Activated CD4-positive, alpha-beta T cell treated with anti-CD3 and anti-CD28 coated beads, Interleukin-2, amount 10 ng/mL, durations not matched to agents 7 days and 5 days (primary cell): ENCODE data around the gene ABI3BP. TPM values are rescaled to one million over a fixed set of nuclear protein-coding genes. Genes with fewer than 3 reads are reported as not detected.

Source experiments
- CTCF ChIA-PET: fragments of 350-600 bp; sonication (Branson Sonifier 250); formaldehyde crosslinking; loops from one replicate; lab custom pipeline; 2021; ENCODE audit warnings: antibody characterized with exemption; lab: Charles Lee
- POLR2A ChIA-PET: fragments of 350-600 bp; sonication (Branson Sonifier 250); formaldehyde crosslinking; loops from one replicate; lab custom pipeline; 2021; ENCODE audit warnings: antibody characterized with exemption; lab: Charles Lee
- DNase-seq: peaks from one replicate; pipeline ENCODE4 v3.0.0-alpha.2; 2020
- H3K27ac Mint-ChIP-seq: one replicate; pipeline ENCODE4 v1.8.0; 2021; ENCODE audit warnings: mild to moderate bottlenecking, moderate library complexity, mixed read lengths
- H3K27me3 Mint-ChIP-seq: one replicate; pipeline ENCODE4 v1.8.0; 2021; ENCODE audit warnings: mixed read lengths
- H3K36me3 Mint-ChIP-seq: one replicate; pipeline ENCODE4 v1.8.0; 2021; ENCODE audit warnings: low read depth, mixed read lengths
- H3K4me1 Mint-ChIP-seq: one replicate; pipeline ENCODE4 v1.8.0; 2021; ENCODE audit warnings: mixed read lengths
- H3K4me3 Mint-ChIP-seq: one replicate; pipeline ENCODE4 v1.8.0; 2021; ENCODE audit warnings: mild to moderate bottlenecking, moderate library complexity, mixed read lengths
- H3K9me3 Mint-ChIP-seq: one replicate; pipeline ENCODE4 v1.8.0; 2021; ENCODE audit warnings: mixed read lengths
- total RNA-seq, 2 experiments: library from RNA; stranded (reverse); gene quantifications; one replicate each; pipeline ENCODE4 v1.2.3, GENCODE V29; 2021

The ABI3BP gene, protein sequence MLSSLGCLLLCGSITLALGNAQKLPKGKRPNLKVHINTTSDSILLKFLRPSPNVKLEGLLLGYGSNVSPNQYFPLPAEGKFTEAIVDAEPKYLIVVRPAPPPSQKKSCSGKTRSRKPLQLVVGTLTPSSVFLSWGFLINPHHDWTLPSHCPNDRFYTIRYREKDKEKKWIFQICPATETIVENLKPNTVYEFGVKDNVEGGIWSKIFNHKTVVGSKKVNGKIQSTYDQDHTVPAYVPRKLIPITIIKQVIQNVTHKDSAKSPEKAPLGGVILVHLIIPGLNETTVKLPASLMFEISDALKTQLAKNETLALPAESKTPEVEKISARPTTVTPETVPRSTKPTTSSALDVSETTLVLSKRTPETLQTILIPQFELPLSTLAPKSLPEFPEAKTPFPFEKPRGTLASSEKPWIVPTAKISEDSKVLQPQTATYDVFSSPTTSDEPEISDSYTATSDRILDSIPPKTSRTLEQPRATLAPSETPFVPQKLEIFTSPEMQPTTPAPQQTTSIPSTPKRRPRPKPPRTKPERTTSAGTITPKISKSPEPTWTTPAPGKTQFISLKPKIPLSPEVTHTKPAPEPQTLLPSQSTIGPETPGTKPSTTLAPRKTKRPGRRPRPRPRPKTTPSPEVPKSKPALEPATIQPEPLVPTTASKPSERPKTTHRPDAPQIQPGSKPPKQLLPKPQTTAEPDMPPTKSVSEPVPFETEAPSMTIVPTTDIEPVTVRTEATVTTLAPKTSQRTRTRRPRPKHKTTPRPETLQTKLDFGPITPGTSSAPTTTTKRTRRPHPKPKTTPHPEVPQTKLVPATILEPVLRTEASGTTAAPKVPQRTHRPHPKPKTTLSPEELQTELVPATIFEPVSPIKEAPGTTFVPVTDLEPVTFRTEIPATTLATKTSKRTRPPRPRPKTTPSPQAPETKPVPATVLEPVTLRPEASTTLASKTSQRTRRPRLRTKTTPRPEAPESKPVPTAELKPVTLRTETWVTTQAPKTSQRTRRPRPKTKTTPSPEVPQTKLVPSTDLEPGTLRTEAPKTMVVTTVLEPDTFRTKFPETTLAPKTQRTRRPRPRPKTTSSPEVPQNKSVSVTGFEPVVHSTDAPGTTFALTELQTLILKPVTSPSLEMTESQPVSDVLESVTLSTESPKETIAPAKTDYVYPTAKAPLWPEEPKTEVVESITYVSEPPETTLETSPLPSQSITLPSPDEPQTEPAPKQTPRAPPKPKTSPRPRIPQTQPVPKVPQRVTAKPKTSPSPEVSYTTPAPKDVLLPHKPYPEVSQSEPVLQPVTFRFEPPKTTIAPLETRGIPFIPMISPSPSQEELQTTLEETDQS (N-terminal part only)
- total RNA-seq: not detected

DNA sequence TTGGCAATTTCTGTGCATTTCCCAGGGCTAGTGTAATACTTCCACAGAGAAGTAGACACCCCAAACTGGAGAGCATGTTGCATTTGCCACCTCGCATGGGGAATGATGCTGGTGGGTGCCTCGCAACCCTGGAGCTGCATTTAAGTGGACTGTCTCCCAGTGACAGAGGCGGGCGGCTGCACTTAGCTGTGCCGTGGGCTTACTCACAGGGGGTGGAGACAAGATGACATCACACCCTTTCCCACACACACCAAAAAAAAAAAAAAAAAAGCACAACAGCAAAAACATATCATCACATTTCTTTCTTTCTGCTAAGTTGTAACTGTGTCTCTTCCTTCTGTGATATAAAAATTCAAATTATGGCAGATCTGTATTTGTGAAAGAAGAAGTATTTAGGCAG, at the start of gene ABI3BP:
Gene ABI3BP (minus strand): TSS at position 113 of the 400 bp plus-strand sequence. CDS start 37 bp downstream, at position 76.
- Mint-ChIP-seq H3K27ac (no peak within 1 kb of the TSS), H3K4me3 (no peak within 1 kb of the TSS), H3K36me3 (no peaks in the 10 kb centered on the region), H3K27me3 (peaks cover 15% of the 10 kb centered on the region), H3K9me3 (no peaks in the 10 kb centered on the region), H3K4me1 (no peaks in the 10 kb centered on the region)
- CTCF ChIA-PET: no interaction called here
- no peak for DNase-seq
- POLR2A ChIA-PET: no interaction called here

DNA sequence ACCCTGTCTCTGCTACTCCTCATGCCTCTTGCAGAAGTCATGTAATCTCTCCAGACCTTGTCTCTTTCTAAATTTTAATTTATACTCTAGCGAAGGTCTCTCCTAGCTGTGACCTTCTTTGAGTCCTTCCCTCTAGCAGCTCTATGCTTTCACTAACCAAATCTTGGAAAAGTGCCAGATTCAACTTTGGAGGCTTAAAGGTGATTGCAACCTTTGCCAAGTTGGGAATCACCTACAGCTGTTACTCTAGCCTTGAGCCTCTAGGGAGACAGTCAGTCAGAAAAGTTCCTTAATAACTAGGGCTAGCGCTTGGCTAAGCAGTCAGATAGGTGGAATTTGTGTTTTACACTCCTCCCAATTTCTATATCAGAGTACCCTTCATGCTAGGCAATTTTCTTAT, 46.1 kb upstream of the ABI3BP start:
- Mint-ChIP-seq H3K9me3 (peaks cover 2% of the 10 kb centered on the region), H3K27me3 (peaks cover 2% of the 10 kb centered on the region), H3K4me3 (no peak overlapping the region), H3K36me3 (no peaks in the 10 kb centered on the region), H3K4me1 (no peaks in the 10 kb centered on the region), H3K27ac (no peak overlapping the region)
- CTCF ChIA-PET: no interaction called here
- POLR2A ChIA-PET: no interaction called here
- DNase-seq: no peak

DNA sequence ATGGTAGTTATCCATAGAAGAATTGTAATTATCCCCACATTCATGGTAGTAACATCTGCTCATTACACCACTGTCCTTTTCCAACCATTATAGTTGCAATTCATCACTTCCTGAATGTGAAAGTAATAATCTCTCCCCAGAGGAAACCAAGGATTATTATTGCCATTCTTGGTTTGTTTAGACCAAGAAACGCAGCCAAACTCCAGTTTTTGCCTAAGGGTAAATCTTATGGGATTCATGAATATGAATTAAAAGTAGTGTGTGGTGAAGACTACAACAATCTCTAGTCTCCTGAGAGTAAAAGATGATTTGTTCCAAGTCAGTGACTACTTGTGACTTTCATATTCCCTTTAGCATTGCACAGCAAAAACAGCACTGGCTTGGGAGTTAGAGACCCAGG, 45.7 kb upstream of the ABI3BP start:
- H3K4me1 Mint-ChIP-seq: no peaks in the 10 kb centered on the region
- no peak for DNase-seq
- ChIA-PET CTCF (no interaction called here), POLR2A (no interaction called here)
- H3K4me3 Mint-ChIP-seq: no peak overlapping the region
- peaks cover 2% of the 10 kb centered on the region for H3K9me3 Mint-ChIP-seq
- H3K36me3 Mint-ChIP-seq: no peaks in the 10 kb centered on the region
- H3K27ac Mint-ChIP-seq: no peak overlapping the region
- peaks cover 2% of the 10 kb centered on the region for H3K27me3 Mint-ChIP-seq

DNA sequence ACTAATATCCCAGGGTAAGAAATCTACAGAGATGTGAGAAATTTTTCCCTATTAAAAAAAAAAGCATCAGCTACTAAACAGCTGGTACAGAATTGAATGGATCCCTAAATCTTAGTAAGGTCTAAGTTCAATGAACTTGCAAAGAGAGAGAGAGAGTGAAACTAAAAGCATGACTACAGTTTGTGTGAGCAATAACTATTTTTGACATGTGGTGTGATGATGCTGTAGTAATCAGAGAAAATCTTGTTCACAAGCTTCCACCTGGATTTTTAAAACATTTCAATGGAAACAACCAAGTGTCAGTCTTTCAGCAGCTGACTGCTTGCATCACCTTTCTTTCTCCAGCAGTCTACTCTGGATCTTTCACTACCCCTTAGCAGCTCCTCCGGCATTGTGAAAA, 45.2 kb upstream of the ABI3BP start:
- H3K27ac Mint-ChIP-seq: no peak overlapping the region
- H3K27me3 Mint-ChIP-seq: peaks cover 2% of the 10 kb centered on the region
- ChIA-PET CTCF (no interaction called here), POLR2A (no interaction called here)
- H3K36me3 Mint-ChIP-seq: no peaks in the 10 kb centered on the region
- peaks cover 2% of the 10 kb centered on the region for H3K9me3 Mint-ChIP-seq
- no peak for DNase-seq
- no peak overlapping the region for H3K4me3 Mint-ChIP-seq
- H3K4me1 Mint-ChIP-seq: no peaks in the 10 kb centered on the region

DNA sequence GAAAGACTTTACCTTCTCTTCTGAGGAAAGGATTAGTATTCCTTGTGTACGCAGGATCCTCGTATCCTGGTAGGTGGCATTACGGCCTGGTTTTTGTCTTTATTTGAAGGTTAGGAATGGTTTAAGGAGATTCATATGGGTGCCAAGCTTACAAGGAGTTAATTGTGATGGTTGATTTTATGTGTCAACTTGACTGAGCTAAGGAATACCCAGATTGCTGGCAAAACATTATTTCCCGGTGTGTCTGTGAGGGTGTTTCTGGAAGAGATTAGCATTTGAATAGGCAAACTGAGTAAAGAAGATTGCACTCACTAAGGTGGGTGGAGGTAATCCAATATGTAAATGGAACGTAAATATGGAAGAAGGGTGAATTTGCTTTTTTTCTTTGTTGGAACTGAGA, 44.4 kb upstream of the ABI3BP start:
- H3K27ac Mint-ChIP-seq: no peak overlapping the region
- no peaks in the 10 kb centered on the region for H3K36me3 Mint-ChIP-seq
- ChIA-PET CTCF (no interaction called here), POLR2A (no interaction called here)
- DNase-seq: no peak
- H3K9me3 Mint-ChIP-seq: peaks cover 2% of the 10 kb centered on the region
- H3K4me1 Mint-ChIP-seq: no peaks in the 10 kb centered on the region
- no peak overlapping the region for H3K4me3 Mint-ChIP-seq
- peaks cover 2% of the 10 kb centered on the region for H3K27me3 Mint-ChIP-seq

DNA sequence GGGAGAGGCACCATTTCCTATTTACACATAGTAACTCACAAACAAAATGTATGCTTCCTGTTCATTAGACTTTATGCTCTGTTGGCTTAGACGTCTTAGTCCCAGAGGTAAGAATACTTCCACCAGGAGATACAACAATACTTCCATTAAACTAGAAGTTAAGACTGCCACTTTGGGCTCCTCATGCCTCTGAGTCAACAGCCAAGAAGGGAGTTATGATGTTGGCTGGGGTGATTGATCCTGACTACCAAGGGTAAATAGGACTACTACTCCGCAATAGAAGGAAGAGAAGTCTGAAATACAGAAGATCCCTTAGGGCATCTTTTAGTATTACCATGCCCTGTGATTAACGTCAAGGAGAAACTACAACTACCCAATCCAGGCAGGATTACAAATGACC, 43.5 kb upstream of the ABI3BP start:
- Mint-ChIP-seq H3K27me3 (no peaks in the 10 kb centered on the region), H3K27ac (no peak overlapping the region), H3K9me3 (peaks cover 4% of the 10 kb centered on the region), H3K4me1 (no peaks in the 10 kb centered on the region), H3K4me3 (no peak overlapping the region), H3K36me3 (no peaks in the 10 kb centered on the region)
- no peak for DNase-seq
- ChIA-PET CTCF (no interaction called here), POLR2A (no interaction called here)

DNA sequence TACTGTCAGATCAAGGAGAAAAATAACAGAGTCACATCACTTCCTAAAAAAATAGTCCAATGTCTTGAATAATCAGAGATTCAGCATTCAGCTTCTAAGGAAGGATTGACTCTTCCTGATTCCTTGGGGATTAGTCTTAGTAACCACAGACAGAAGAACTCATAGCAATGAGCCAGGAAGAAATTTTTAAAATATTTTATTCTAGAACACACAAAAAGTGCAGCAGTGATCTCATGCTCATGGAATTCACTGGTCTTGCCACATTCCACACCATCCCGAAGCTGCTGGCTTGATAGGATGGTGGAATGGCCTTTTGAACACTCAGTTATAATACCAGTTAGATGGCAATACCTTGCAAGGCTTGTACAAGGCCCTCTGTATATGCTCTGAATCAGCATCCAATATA, 43.0 kb upstream of the ABI3BP start:
- Mint-ChIP-seq H3K9me3 (peaks cover 6% of the 10 kb centered on the region), H3K4me3 (no peak overlapping the region), H3K27ac (no peak overlapping the region), H3K36me3 (no peaks in the 10 kb centered on the region), H3K27me3 (no peaks in the 10 kb centered on the region), H3K4me1 (no peaks in the 10 kb centered on the region)
- no peak for DNase-seq
- ChIA-PET CTCF (no interaction called here), POLR2A (no interaction called here)

DNA sequence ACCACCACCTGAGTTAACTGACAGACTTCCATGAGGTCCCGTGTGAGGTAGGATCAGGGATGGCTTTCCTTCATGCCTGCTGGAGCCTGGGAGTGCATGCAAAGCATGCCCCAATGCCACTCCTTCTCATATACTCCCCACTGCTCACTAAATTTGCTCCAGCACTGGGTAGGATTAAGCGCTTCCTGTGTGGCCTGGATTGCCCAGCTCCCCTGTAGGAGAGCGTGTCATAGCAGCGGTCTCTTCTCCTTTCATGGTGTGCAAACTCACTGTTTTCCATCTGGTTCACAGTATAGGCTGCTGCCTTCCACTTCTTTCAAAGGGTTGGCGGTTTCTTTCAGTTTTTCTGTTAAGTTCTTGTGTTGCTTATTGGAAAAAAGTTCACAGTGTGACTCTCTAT, 34.1 kb upstream of the ABI3BP start:
- Mint-ChIP-seq H3K36me3 (no peaks in the 10 kb centered on the region), H3K4me3 (no peak overlapping the region), H3K4me1 (no peaks in the 10 kb centered on the region), H3K9me3 (peaks cover 3% of the 10 kb centered on the region), H3K27ac (no peak overlapping the region), H3K27me3 (peaks cover 3% of the 10 kb centered on the region)
- no peak for DNase-seq
- POLR2A ChIA-PET: no interaction called here
- CTCF ChIA-PET: no interaction called here

DNA sequence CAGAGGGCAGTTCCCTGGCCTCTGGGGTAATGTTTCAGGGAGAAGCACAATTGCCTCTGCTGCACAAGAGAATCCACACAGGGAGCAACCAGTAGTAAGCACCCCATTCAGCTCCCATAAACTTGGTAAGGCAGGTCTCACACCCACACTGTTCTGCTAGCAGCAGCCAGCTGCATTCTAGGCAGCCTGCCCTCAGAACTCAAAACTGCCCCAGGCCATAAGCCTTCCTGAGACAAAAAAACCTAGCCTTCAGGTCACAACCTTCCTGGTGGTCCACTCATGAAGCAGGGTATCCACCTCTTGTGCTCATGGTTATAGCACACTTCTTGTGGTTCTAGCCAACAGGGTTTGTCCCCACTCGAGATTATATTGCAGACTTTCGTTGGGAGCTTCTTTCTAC, 33.7 kb upstream of the ABI3BP start:
- H3K27ac Mint-ChIP-seq: no peak overlapping the region
- H3K4me3 Mint-ChIP-seq: no peak overlapping the region
- no peak for DNase-seq
- ChIA-PET POLR2A (no interaction called here), CTCF (no interaction called here)
- no peaks in the 10 kb centered on the region for H3K4me1 Mint-ChIP-seq
- peaks cover 3% of the 10 kb centered on the region for H3K27me3 Mint-ChIP-seq
- peaks cover 3% of the 10 kb centered on the region for H3K9me3 Mint-ChIP-seq
- H3K36me3 Mint-ChIP-seq: no peaks in the 10 kb centered on the region

DNA sequence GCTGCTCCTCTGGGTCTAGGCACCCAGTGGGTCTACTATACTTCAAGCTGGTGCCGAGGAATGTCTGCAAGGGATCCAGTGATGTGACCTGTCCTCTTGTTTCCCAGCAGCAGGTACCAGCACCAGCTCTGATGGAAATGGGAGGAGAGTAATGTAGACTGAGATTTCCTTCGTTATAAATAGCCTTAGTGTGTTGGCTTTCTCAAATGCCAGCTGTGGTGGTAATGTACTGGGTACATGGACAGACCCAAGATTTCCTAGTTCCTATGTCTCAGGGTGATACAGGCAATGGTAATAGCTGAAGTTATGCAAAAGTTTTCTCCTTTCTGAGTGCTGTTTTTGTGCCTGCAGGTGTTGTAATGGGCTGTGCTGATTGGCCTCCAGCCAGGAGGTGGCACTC, 33.0 kb upstream of the ABI3BP start:
- Mint-ChIP-seq H3K4me3 (no peak overlapping the region), H3K9me3 (no peaks in the 10 kb centered on the region), H3K27me3 (peaks cover 3% of the 10 kb centered on the region), H3K27ac (no peak overlapping the region), H3K36me3 (no peaks in the 10 kb centered on the region), H3K4me1 (no peaks in the 10 kb centered on the region)
- ChIA-PET CTCF (no interaction called here), POLR2A (no interaction called here)
- no peak for DNase-seq

DNA sequence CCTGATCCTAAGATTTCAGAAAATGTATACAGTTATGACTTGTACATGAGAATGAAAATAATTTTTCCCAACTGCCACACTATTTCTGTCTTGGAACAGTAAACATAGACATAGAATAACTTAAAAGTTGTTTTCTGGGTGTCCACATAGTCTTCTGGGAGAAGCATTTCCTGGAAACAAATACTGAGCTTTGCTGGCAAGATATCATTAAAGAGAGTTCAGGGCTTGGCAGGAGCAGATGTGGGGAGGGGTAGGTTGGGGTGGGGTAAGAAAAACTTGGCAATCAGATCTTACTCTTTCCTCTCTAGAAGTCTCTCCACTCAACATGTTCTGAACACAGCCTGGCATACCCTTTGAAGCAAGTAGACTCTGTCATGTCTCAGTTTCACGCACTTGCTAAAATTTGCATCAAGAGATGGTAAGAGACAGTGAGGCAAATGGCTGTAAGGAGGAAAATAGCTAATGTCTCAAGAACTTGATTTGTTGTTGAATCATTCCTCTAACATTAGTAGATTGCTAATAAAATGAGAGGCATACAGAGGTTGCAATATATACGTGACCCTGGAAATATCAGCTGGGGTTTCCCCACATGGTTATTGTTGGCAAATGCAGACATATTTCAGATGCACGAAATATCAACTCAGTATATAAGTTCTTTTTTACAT, 27.3 kb upstream of the ABI3BP start:
- Mint-ChIP-seq H3K9me3 (no peaks in the 10 kb centered on the region), H3K36me3 (no peaks in the 10 kb centered on the region), H3K4me1 (no peaks in the 10 kb centered on the region), H3K27ac (no peak overlapping the region), H3K4me3 (no peak overlapping the region), H3K27me3 (peaks cover 8% of the 10 kb centered on the region)
- no peak for DNase-seq
- ChIA-PET CTCF (no interaction called here), POLR2A (no interaction called here)

DNA sequence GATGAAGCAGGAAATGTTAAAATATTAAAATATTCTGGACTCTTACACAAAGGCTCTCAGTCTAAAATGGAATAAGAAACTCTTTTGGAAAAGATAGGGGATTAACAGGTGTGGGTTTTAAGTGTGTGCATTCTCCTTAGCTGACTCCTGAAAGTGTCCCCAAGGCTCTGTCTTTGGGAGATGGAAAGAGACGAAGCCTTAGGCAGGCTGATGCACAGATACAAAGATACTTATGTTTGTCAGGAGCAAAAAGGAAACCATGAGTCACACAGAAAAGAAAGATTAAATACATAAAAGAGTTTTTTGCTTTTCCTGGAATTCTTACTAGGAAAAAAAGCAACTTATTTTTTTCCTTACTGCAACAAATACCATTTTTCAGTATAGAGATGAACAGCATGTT, 23.8 kb upstream of the ABI3BP start:
- ChIA-PET POLR2A (no interaction called here), CTCF (no interaction called here)
- Mint-ChIP-seq H3K36me3 (no peaks in the 10 kb centered on the region), H3K4me1 (no peaks in the 10 kb centered on the region), H3K4me3 (no peak overlapping the region), H3K27me3 (peaks cover 7% of the 10 kb centered on the region), H3K27ac (no peak overlapping the region), H3K9me3 (peaks cover 3% of the 10 kb centered on the region)
- no peak for DNase-seq
